GM19372 (cell line): ENCODE results near the gene RAB4A.
"Not testable (repeated sequence)": the region's sequence is repeated elsewhere in the genome, so short reads cannot be mapped to it uniquely, and the experiment has no call there.

Experiments used
- ATAC-seq: cut with Tn5 transposase; IDR thresholded peaks from one replicate; pipeline ENCODE4 v1.9.1; 2021; ENCODE audit warnings: mild to moderate bottlenecking, low read depth, moderate library complexity; ENCODE audit not compliant: unreplicated experiment

Gene RAB4A

DNA sequence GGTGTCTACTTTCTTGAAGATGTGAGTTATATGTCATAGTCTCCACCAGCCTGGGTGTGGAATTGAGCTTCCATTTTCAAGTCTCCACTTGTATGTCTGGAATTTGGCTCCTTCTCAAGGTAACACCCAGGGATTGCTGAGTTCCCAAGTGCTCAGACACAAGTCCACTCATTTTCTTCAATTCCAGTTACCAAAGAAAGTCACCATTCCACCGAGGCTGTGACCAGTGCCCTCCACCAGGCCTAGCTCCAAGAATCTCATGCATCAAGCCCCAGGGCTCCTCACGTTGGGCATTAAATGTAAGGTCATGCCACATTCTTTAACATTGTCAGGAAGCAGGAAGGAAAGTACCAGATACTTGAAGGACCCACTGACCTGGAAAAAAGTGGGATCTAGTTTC lies 2.4 kb upstream of the RAB4A start:
- no peak for ATAC-seq

DNA sequence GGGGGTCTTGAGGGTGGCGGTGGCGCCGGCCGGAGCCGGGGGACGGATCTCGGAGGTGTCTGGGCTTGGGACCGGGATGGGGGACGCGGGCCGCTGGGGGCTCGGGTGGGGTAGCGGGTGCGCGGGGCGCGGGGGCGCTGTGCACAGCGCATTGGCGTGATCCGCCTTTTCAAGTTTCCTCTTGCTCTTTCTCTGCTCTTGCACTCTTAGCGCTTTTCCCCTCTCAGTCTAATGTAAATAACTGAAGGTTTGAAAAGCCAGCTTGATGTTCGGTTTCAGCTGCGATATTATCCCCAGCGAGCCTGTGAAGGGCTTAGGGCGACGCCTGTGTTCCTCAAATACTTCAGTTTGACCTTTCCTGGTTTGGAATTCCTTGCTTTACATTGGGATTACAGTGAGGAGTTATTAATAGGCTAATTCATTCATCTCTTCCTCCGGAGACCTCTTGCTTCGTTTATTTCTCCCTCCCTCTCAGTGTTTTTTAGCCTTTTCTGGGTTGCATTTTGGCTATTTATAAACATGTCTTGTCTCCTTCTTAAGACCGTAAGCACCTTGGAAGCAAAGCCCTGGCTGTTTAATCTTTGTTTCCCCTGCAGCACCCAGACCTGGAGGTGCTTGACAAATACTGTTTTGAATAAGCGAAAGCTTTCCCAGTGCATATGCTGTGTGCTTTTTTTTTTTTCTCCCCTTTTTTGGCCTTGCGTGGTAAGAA lies 693 bp downstream of the RAB4A start:
- ATAC-seq, result peak; percentile 55

DNA sequence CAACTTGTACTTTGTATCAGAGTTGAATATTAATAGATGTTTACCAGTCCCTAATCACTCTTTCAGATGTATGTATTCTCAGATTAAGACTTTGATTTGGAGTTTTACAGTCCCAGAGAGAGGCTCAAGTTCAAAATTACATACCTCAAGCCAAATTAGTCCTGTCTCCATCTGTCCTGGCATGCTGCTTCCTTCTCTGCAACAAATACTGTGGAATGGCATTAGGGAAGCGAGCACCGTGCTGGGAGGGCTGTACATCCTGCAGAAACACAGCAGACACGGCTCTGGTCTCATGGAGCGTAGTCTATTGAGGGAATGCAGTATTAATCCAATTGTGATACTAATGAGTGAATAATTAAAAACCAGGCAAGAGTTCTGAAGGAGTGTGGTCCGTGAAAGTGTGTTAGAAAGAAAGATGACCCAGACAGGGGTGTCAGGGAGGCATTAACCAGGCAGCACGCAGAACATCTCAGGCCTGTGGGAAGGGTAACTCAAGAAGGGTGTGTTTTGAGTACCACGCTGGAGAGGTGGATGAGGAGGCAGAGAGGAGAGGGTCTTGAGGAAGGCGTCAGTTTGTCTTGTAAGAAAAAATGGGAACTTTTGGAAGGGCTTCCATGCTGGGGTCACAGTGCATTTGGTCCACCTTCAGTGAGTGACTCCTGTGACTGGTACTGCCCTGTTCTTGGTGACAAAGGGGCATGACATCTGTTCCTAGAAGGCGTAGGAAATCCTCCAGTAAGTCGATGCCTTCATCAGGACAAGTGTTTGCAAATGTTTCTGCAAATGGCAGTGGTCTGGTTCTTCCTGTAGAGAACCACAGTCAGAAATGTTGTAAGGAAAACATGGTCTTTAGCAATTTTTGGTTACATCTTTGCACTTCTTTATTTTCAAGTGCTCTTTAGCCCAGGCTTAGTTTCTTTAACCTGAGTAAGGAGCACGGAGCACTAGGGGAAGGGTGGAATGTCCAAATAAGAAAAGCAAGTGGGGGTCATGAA lies 1.6 kb downstream of the RAB4A start:
- ATAC-seq, result no peak

GRCh38 chr1:229273507-229274232 lies 2.8 kb downstream of the RAB4A start:
- no peak for ATAC-seq

GRCh38 chr1:229275005-229275404 lies 4.1 kb downstream of the RAB4A start:
- no peak for ATAC-seq

- no peak for ATAC-seq
Observed at GRCh38 chr1:229278120-229278741, 7.3 kb downstream of the RAB4A start.

- ATAC-seq, result no peak
Observed at GRCh38 chr1:229279242-229279641, 8.3 kb downstream of the RAB4A start.

DNA sequence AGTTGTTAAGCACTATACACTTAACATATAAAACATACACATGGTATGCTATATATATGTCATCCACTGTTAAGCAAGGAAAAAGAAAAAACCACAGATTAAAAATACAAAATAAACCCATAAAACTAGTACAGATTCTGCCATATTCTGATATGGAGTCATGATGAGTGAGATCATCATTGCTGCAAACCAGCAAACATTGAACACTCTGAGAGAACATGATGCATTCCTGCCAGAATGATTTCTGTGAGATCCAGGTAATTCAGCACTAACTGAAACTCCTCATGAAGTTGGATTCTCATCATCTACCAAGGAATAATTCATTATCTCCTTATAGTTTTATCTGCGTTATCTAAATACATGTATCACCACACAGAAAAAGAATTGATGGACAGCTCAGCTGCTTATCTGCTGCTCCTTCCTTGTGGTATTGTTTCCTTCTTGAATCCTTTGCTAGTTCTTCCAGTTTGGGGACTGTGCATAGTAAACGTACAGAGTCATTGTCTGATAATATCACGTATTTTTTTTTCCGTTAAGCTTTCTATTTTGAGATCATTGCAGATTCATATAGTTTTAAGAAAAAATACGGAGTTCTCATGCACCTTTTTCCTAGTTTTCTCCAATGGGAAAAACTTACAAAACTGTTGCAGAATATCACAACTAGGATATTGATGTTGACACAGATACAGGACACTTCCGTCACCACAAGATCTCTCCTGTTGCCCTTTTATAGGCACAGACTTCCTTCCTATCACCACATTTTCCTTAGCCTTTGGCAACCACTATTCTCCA lies 9.3 kb downstream of the RAB4A start:
- no peak for ATAC-seq

- ATAC-seq, result no peak
Observed at GRCh38 chr1:229280921-229281320, 10.0 kb downstream of the RAB4A start.

DNA sequence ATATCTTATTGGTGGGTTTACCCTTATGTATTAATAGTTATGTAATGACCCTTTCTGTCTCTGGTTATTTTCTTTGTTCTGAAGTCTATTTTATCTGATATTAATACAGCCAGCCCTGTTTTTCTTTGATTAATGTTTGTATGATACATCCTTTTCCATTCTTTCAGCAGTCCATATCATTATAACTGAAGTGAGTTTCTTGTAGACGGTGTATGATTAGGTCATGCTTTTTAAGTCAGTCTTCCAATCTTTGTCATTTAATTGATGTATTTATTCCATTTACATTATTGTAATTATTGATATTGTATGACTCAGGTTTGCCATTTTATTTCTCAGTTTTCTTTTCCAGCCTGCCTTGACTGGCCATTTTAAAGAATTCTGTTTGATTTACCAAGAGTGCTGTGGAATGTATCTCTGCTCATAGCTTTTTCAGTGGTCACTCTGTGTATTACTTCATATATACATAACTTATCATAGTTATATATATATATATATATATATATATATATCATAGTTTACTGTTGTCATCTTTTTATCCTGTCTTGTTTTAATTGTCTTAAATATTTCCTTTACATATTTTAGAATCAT lies 10.5 kb downstream of the RAB4A start:
- no peak for ATAC-seq

GRCh38 chr1:229282295-229282823 lies 11.4 kb downstream of the RAB4A start:
- no peak for ATAC-seq

GRCh38 chr1:229283183-229283611 lies 12.3 kb downstream of the RAB4A start:
- ATAC-seq, result no peak

DNA sequence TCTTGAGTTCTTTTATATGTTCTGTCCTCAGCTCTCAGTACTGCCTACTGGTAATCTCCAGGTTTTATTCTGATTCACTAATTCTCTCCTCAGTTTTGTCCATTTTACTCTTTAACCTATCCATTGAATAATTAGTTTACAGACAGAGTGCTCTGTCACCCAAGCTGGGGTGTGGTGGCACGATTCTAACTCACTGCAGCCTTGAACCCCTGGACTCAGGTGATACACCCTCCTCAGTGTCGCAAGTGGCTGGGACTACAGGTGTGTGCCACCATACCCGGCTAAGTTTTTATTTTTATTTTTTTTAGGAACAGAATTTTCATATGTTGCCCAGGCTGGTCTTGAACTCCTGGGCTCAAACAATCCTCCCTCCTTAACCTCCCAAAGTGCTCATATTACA lies 14.0 kb downstream of the RAB4A start:
- ATAC-seq, result no peak

DNA sequence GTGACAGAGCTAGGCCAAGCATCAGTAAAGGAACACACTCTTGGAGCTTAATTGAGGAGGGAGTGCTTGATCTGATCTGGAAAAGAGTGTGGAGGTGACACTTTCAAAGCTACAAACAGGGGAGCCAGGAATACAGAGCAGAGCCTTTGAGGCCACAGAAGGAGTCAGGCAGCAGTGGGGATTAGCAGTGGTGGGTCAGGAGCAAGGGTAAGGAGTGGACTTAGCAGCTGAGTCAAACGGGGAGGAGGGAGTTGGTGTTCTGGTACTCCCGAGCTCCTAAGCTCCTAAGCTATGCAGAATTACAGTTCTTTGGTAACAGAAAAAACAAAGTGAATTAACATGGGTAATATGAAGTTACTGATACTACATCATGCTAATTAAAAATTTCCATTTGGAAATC lies 14.5 kb downstream of the RAB4A start:
- ATAC-seq, result no peak

DNA sequence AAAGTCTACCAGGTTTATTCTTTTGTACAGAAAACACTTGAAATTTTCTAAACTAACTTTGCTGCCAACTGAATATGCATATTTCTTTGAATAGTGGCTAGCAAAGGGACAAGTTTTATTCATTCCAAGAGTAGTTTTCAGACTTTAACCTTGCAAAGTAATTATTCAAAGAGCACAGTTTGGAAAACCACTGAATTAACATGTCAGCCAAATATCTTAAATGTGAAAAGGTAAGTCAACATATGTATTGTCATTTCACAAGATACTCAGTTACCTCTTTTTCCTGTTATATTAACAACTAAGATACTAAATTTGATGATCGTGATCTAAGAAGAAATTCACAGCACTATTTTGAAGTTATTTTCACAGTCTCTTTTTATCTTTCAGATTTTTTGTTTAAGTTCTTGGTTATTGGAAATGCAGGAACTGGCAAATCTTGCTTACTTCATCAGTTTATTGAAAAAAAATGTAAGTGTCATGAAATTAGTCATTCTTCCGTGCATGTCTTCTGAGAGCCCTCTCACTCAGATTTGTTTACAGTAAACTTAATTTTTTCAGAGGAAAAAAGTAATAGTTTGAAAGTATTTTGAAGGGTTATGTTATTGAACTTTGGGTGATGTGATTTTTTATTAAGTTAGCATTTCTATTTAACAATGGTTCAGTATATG lies 15.3 kb downstream of the RAB4A start:
- ATAC-seq, result no peak

DNA sequence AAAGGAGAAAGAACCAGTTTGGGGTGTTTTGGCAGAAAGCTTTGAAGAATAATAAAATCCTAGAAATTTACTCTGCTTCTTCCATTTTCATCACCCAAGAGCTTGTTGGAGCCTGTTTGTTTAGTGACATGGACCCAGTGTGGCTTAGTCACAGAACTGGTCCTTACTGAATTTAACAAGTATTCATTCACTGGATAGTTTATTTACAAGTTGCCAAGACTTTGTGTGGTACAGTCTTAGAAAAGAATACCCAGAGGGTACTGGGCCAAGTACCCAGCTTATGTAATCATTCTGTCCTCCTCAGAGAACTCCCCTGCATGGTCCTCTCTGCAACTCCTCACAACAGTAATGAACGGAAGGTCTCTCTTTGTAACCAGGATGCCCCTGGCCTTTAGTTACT lies 16.4 kb downstream of the RAB4A start:
- no peak for ATAC-seq

DNA sequence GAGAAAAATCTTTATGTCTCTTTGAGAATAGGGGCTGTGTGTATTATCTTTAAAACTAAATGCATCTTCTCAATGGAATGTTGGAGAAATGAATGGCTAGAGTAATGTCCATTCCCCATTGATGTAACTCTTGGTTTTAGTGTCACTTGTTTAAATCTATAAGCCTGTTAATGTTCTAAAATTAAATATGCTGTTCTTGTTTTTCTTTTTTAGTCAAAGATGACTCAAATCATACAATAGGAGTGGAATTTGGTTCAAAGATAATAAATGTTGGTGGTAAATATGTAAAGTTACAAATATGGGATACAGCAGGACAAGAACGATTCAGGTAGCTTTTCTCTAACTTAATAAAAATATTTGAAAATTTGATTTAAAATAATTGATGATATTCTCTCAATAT lies 17.6 kb downstream of the RAB4A start:
- no peak for ATAC-seq

GRCh38 chr1:229291686-229292085 lies 20.8 kb downstream of the RAB4A start:
- not testable (repeated sequence) for ATAC-seq
